ENCODE measurements around the gene SLITRK3.

SLITRK3 gene

DNA sequence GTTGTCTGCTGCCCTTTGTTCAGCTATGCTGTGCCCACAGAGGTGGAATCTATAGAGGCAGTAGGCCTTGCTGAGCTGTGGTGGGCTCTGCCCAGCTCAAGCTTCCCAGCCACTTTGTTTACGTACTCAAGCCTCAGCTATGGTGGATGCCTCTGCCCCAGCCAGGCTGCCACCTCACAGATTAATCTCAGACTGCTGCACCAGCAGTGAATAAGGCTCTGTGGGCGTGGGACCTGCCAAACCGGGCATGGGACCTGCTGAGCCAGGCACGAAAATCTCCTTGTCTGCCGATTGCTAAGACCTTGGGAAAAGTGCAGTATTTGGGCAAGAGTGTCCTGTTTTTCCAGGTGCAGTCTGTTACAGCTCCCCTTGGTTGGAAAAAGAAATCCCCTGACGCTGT is 26.8 kb downstream of the SLITRK3 start:
- in situ Hi-C loops (cut with MboI; ENCODE audit: low pct_unique_long_range_greater_than_20kb, low sequenced_read_pairs, unreplicated experiment) = no loop called here

GRCh38 chr3:165162883-165163282 is 33.3 kb downstream of the SLITRK3 start:
- TF ChIP-seq, protein P1, sequence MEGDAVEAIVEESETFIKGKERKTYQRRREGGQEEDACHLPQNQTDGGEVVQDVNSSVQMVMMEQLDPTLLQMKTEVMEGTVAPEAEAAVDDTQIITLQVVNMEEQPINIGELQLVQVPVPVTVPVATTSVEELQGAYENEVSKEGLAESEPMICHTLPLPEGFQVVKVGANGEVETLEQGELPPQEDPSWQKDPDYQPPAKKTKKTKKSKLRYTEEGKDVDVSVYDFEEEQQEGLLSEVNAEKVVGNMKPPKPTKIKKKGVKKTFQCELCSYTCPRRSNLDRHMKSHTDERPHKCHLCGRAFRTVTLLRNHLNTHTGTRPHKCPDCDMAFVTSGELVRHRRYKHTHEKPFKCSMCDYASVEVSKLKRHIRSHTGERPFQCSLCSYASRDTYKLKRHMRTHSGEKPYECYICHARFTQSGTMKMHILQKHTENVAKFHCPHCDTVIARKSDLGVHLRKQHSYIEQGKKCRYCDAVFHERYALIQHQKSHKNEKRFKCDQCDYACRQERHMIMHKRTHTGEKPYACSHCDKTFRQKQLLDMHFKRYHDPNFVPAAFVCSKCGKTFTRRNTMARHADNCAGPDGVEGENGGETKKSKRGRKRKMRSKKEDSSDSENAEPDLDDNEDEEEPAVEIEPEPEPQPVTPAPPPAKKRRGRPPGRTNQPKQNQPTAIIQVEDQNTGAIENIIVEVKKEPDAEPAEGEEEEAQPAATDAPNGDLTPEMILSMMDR (IDR thresholded peaks at IDR 0.05; ENCODE audit: extremely low read depth, insufficient read depth, missing control alignments) = no peak
- in situ Hi-C loops (cut with MboI; ENCODE audit: low pct_unique_long_range_greater_than_20kb, low sequenced_read_pairs, unreplicated experiment) = no loop called here
- DNase-seq (ENCODE audit: low spot score) = no peak

More for the DNA sequence above, 26.8 kb downstream of the SLITRK3 start:
- TF ChIP-seq, protein P1 (IDR thresholded peaks at IDR 0.05; ENCODE audit: extremely low read depth, insufficient read depth, missing control alignments) = no peak
- DNase-seq (ENCODE audit: low spot score) = no peak

GRCh38 chr3:165159760-165160421 is 36.3 kb downstream of the SLITRK3 start:
- TF ChIP-seq, protein P1 (IDR thresholded peaks at IDR 0.05; ENCODE audit: extremely low read depth, insufficient read depth, missing control alignments) = no peak
- DNase-seq (ENCODE audit: low spot score) = no peak
- in situ Hi-C loops (cut with MboI; ENCODE audit: low pct_unique_long_range_greater_than_20kb, low sequenced_read_pairs, unreplicated experiment) = no loop called here

- TF ChIP-seq, protein P1 (IDR thresholded peaks at IDR 0.05; ENCODE audit: extremely low read depth, insufficient read depth, missing control alignments) = no peak
- DNase-seq (ENCODE audit: low spot score) = no peak
- in situ Hi-C loops (cut with MboI; ENCODE audit: low pct_unique_long_range_greater_than_20kb, low sequenced_read_pairs, unreplicated experiment) = no loop called here
Observed at GRCh38 chr3:165158011-165158410, 38.2 kb downstream of the SLITRK3 start.

GRCh38 chr3:165156757-165157420 is 39.3 kb downstream of the SLITRK3 start:
- no peak for DNase-seq (ENCODE audit: low spot score)
- TF ChIP-seq, protein P1 (IDR thresholded peaks at IDR 0.05; ENCODE audit: extremely low read depth, insufficient read depth, missing control alignments) = no peak
- in situ Hi-C loops (cut with MboI; ENCODE audit: low pct_unique_long_range_greater_than_20kb, low sequenced_read_pairs, unreplicated experiment) = no loop called here

GRCh38 chr3:165148876-165149441 is 47.2 kb downstream of the SLITRK3 start:
- TF ChIP-seq, protein P1 (IDR thresholded peaks at IDR 0.05; ENCODE audit: extremely low read depth, insufficient read depth, missing control alignments) = no peak
- DNase-seq (ENCODE audit: low spot score) = no peak
- in situ Hi-C loops (cut with MboI; ENCODE audit: low pct_unique_long_range_greater_than_20kb, low sequenced_read_pairs, unreplicated experiment) = no loop called here

Data from GM13977 (cell line).